ENCODE measurements around the gene OSTC.

DNA sequence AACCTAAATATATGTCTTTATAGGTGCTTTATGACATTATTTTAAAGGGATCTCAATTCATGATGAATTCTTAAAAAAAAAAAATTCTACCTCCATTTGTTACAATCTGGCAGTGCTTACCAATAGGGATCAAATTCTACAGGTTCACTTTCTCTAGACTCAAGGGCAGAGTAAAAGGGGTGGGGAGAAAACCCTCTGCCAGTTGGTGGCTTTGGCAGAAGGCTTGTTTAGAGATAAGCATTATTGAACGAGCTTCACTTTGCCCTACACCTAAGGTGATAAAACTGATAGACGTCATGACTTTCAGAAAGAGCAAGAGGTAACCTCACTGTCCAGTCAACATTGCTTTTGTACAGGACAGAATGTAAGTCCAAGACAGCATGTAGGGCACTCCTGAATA is 53.6 kb downstream of the OSTC start:
- no peak for TF ChIP-seq RCOR1 (IDR thresholded peaks at IDR 0.05; ENCODE audit: low read length)
- TF ChIP-seq, protein P1, sequence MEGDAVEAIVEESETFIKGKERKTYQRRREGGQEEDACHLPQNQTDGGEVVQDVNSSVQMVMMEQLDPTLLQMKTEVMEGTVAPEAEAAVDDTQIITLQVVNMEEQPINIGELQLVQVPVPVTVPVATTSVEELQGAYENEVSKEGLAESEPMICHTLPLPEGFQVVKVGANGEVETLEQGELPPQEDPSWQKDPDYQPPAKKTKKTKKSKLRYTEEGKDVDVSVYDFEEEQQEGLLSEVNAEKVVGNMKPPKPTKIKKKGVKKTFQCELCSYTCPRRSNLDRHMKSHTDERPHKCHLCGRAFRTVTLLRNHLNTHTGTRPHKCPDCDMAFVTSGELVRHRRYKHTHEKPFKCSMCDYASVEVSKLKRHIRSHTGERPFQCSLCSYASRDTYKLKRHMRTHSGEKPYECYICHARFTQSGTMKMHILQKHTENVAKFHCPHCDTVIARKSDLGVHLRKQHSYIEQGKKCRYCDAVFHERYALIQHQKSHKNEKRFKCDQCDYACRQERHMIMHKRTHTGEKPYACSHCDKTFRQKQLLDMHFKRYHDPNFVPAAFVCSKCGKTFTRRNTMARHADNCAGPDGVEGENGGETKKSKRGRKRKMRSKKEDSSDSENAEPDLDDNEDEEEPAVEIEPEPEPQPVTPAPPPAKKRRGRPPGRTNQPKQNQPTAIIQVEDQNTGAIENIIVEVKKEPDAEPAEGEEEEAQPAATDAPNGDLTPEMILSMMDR (IDR thresholded peaks at IDR 0.05), result no peak
- TF ChIP-seq POLR2AphosphoS5 (IDR thresholded peaks at IDR 0.05; ENCODE audit: low read depth, low read length), result no peak
- no peak for TF ChIP-seq CHD2 (IDR thresholded peaks at IDR 0.05; ENCODE audit: low read length, partially characterized antibody)
- no peak for TF ChIP-seq TCF12 (IDR thresholded peaks at IDR 0.05)
- no peak for TF ChIP-seq RAD21 (IDR thresholded peaks at IDR 0.05; ENCODE audit: low read length)
- TF ChIP-seq TEAD4 (IDR thresholded peaks at IDR 0.05; ENCODE audit: borderline replicate concordance, insufficient read depth), result no peak
- TF ChIP-seq MEF2A (IDR thresholded peaks at IDR 0.05; ENCODE audit: borderline replicate concordance, low read depth), result no peak
- TF ChIP-seq MXI1 (IDR thresholded peaks at IDR 0.05; ENCODE audit: low read depth, low read length), result no peak

Measured in SK-N-SH (cell line).